SK-N-SH (cell line): ENCODE data around the gene NUS1.

Experiments
- EP300 ChIP-seq, 2 experiments: IDR thresholded peaks; 2 replicates each; pipeline versions ENCODE4 v1.4.0 to v1.6.1; 2012; ENCODE audit warnings: borderline replicate concordance in 1 of 2, low read depth in 1 of 2, low read length in 1 of 2
- FOXJ3 ChIP-seq: sonication (generic); formaldehyde crosslinking; IDR thresholded peaks from 2 replicates; pipeline ENCODE4 v1.5.1; 2020; ENCODE audit warnings: mild to moderate bottlenecking, missing genetic modification reagents
- GABPA ChIP-seq: IDR thresholded peaks from 2 replicates; pipeline ENCODE4 v1.4.0; 2012; ENCODE audit warnings: low read depth, mild to moderate bottlenecking
- MAX ChIP-seq: IDR thresholded peaks from 2 replicates; pipeline ENCODE4 v1.4.0; 2012; ENCODE audit warnings: low read depth
- POLR2AphosphoS5 ChIP-seq: IDR thresholded peaks from 2 replicates; pipeline ENCODE4 v1.6.1; 2012; ENCODE audit warnings: low read depth, low read length
- RAD21 ChIP-seq: IDR thresholded peaks from 2 replicates; pipeline ENCODE4 v1.6.1; 2012; ENCODE audit warnings: mild to moderate bottlenecking, low read length
- SMC3 ChIP-seq: IDR thresholded peaks from 2 replicates; pipeline ENCODE4 v1.6.1; 2012; ENCODE audit warnings: low read depth, low read length, improper control_type of control experiment
- TF ChIP-seq, protein P1 (sequence below): fragments of 200-600 bp; sonication (generic); IDR thresholded peaks from 2 replicates; pipeline ENCODE4 v1.6.1; 2017; ENCODE audit warnings: antibody characterized with exemption, mild to moderate bottlenecking, moderate library complexity

- TF ChIP-seq POLR2AphosphoS5 (no peak), SMC3 (no peak), FOXJ3 (CRISPR knock-in tag) (no peak), GABPA (no peak), MAX (no peak), EP300 (IDR thresholded peaks at IDR 0.05; ENCODE audit: borderline replicate concordance in 1 of 2, low read depth in 1 of 2, low read length in 1 of 2) (no peak), RAD21 (no peak)
- TF ChIP-seq, protein P1, sequence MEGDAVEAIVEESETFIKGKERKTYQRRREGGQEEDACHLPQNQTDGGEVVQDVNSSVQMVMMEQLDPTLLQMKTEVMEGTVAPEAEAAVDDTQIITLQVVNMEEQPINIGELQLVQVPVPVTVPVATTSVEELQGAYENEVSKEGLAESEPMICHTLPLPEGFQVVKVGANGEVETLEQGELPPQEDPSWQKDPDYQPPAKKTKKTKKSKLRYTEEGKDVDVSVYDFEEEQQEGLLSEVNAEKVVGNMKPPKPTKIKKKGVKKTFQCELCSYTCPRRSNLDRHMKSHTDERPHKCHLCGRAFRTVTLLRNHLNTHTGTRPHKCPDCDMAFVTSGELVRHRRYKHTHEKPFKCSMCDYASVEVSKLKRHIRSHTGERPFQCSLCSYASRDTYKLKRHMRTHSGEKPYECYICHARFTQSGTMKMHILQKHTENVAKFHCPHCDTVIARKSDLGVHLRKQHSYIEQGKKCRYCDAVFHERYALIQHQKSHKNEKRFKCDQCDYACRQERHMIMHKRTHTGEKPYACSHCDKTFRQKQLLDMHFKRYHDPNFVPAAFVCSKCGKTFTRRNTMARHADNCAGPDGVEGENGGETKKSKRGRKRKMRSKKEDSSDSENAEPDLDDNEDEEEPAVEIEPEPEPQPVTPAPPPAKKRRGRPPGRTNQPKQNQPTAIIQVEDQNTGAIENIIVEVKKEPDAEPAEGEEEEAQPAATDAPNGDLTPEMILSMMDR, result no peak
These were observed 9.5 kb downstream of the NUS1 start for GRCh38 chr6:117684749-117685148.
